Activated naive CD8-positive, alpha-beta T cell treated with anti-CD3 and anti-CD28 coated beads, Interleukin-2, amount 50 U/mL, for 24 hours (primary cell): ENCODE results near the gene MAP1LC3B2.

Experiments
- ATAC-seq: fragments of 150-1000 bp; cut with Tn5 transposase; one replicate; pipeline ENCODE4 v1.10.0; 2021
- DNase-seq: peaks from one replicate; pipeline ENCODE4 v3.0.0; 2021
- H3K27ac Mint-ChIP-seq: one replicate; pipeline ENCODE4 v1.8.0; 2021; ENCODE audit warnings: mild to moderate bottlenecking, mixed read lengths
- H3K27me3 Mint-ChIP-seq: one replicate; pipeline ENCODE4 v1.8.0; 2021; ENCODE audit warnings: mixed read lengths
- H3K36me3 Mint-ChIP-seq: one replicate; pipeline ENCODE4 v1.8.0; 2021; ENCODE audit warnings: low read depth, mixed read lengths
- H3K4me1 Mint-ChIP-seq: one replicate; pipeline ENCODE4 v1.8.0; 2021; ENCODE audit warnings: mixed read lengths
- H3K4me3 Mint-ChIP-seq: one replicate; pipeline ENCODE4 v1.8.0; 2021; ENCODE audit warnings: mild to moderate bottlenecking, moderate library complexity, mixed read lengths
- H3K9me3 Mint-ChIP-seq: one replicate; pipeline ENCODE4 v1.8.0; 2021; ENCODE audit warnings: mixed read lengths

The MAP1LC3B2 gene

DNA sequence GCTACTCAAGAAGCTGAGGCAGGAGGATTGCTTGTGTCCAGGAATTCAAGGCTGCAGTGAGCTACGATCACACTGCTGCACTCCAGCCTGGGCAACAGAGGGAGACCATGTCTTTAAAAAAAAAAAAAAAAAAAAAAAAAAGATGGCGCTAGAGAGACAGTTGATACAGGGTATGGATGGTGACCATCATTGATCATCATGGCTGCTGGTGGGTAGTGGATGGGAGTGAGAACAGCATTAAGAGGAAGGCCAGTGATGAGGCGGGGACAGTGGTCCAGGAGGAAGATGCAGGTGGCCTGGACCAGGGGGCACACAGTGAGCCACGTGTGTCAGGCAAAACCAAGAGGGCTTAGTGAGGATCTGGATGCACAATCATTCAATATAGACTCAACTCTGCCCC lies 26.8 kb upstream of the MAP1LC3B2 start:
- H3K36me3 Mint-ChIP-seq = no peaks in the 10 kb centered on the region
- peak overlapping the region; percentile 76 for H3K4me3 Mint-ChIP-seq
- peaks cover 9% of the 10 kb centered on the region for H3K27me3 Mint-ChIP-seq
- peak overlapping the region; percentile 65 for H3K27ac Mint-ChIP-seq
- ATAC-seq = no peak
- H3K4me1 Mint-ChIP-seq = peaks cover 32% of the 10 kb centered on the region
- no peak for DNase-seq
- H3K9me3 Mint-ChIP-seq = no peaks in the 10 kb centered on the region

DNA sequence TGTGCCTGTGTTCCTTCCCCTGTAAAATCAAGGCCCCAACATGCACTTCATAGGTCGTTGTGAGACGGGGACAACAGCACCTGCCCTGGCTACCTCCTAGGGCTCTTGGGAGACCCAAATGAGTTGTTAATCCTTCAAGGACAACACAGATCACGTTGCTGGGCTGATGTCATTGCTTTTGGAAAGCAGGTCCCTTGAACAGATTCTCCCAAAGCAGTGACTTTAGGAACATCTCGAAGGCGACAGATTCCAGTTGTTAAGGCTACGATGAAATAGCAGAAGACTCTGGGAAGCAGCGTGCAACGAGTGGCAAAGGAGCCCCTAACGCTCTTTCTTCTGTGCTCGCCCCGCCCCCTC lies 26.2 kb upstream of the MAP1LC3B2 start:
- Mint-ChIP-seq H3K36me3 (no peaks in the 10 kb centered on the region), H3K4me1 (peaks cover 38% of the 10 kb centered on the region), H3K9me3 (no peaks in the 10 kb centered on the region), H3K4me3 (peak overlapping the region; percentile 76), H3K27ac (no peak overlapping the region), H3K27me3 (peaks cover 8% of the 10 kb centered on the region)
- ATAC-seq (peak; percentile 6), DNase-seq (no peak)

DNA sequence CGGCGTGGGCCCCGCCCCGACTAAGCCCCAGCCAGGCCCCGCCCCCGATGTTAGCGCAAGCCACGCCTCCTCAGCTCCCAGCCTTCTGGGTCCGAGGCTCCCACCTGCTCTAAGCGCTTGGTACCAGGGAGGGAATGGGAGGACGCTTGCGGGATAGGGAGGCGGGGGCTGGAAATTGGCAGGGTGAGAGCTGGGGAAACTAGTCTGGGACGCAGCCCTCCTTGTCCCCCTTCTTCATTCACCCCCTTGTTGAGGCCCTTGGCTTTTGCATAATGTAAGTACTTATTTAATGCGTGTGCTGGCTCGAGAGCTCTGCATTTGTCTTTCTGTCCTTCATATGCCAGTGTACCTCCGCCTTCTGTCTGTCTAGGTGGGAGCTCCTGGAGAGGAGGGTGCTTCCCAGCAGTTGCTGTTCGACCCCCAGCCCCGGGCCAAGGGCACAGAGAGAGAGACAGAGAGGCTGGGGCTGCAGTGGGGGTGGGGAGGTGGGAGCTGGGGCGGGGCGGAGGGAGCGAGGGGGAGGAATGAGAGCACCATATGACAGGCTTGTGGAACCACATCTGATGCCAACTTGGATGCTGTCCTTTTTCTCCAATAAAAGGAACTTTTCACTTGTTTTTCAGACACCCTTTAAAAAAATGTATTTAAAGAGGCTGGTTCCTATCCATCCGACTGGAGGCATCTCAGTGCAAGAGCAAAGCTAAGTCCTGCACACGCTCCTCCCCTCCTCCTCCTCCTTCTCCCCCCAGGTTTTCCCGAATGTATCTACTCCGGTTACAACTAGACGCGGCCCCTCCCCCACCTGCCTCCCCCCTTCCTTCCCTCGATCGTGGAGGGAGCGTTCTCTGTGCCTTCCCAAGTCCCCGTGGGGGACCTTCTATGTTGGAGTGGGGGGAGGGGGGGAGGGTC lies 25.6 kb upstream of the MAP1LC3B2 start:
- Mint-ChIP-seq H3K9me3 (no peaks in the 10 kb centered on the region), H3K27me3 (peaks cover 8% of the 10 kb centered on the region), H3K4me3 (peak overlapping the region; percentile 76), H3K36me3 (no peaks in the 10 kb centered on the region), H3K4me1 (peaks cover 44% of the 10 kb centered on the region), H3K27ac (no peak overlapping the region)
- ATAC-seq (peak; percentile 59), DNase-seq (peak; percentile 84)

DNA sequence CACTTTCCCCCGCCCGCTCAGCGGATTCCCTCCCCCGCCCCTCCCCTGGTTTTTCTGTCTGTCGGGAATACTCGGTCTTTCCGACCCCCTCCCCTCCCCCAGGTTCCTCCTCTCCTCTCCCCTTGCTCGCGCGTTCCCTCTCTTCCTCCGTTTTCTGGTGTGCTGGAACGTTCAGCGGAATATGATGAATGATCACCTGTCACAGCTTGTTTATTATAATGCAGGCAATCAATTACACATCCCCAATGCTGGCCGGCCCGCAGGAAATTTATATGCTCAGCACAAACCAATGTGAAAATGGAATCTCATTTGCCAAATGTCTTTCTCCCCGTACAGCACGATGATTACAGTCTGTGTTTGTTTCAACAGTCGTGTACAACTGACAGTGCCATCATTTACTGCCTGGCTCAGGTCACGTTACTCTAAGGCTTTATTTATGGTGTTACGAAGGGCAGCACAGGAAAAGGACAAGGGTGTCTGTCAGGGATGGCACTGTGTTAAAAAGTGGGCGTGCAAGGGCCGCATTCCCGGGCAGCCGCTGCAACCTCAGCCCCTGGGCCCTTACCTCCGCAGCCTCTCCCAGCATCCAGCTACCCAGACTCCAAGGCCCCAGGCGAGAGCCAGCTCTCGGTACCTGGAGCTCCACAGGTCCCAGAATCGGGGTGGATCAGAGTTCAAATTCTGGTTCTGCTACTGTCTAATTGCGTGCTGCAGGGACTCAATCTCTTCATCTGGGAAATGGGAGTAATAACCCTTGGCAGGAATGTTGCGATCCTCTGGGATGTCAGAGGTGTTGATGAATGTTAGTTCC lies 24.7 kb upstream of the MAP1LC3B2 start:
- H3K4me1 Mint-ChIP-seq = peaks cover 53% of the 10 kb centered on the region
- H3K36me3 Mint-ChIP-seq = no peaks in the 10 kb centered on the region
- no peak overlapping the region for H3K27ac Mint-ChIP-seq
- DNase-seq (no peak), ATAC-seq (no peak)
- H3K4me3 Mint-ChIP-seq = peak overlapping the region; percentile 76
- H3K9me3 Mint-ChIP-seq = no peaks in the 10 kb centered on the region
- peaks cover 8% of the 10 kb centered on the region for H3K27me3 Mint-ChIP-seq

DNA sequence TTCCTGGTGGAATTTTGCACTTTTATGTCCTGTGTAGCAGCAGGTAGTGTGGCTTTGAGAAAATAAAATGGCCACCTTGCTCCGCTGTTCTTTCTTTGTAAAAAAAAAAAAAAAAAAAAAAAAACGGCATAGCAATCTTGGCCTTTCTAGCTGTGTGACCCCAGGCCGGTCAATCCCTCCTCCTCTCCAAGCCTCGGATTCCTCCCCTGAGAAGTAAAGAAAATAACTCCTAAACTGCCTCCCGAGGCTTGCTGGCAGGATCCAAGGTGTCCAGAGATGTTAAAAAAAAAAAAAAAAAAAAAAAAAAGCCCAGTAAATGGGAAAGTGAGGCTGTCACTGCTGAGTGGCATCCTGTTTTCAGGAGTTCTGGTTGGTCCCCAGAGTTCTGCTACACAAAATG lies 23.9 kb upstream of the MAP1LC3B2 start:
- ATAC-seq (no peak), DNase-seq (no peak)
- H3K27ac Mint-ChIP-seq = no peak overlapping the region
- peak overlapping the region; percentile 76 for H3K4me3 Mint-ChIP-seq
- H3K9me3 Mint-ChIP-seq = no peaks in the 10 kb centered on the region
- peaks cover 58% of the 10 kb centered on the region for H3K4me1 Mint-ChIP-seq
- no peaks in the 10 kb centered on the region for H3K36me3 Mint-ChIP-seq
- peaks cover 5% of the 10 kb centered on the region for H3K27me3 Mint-ChIP-seq

DNA sequence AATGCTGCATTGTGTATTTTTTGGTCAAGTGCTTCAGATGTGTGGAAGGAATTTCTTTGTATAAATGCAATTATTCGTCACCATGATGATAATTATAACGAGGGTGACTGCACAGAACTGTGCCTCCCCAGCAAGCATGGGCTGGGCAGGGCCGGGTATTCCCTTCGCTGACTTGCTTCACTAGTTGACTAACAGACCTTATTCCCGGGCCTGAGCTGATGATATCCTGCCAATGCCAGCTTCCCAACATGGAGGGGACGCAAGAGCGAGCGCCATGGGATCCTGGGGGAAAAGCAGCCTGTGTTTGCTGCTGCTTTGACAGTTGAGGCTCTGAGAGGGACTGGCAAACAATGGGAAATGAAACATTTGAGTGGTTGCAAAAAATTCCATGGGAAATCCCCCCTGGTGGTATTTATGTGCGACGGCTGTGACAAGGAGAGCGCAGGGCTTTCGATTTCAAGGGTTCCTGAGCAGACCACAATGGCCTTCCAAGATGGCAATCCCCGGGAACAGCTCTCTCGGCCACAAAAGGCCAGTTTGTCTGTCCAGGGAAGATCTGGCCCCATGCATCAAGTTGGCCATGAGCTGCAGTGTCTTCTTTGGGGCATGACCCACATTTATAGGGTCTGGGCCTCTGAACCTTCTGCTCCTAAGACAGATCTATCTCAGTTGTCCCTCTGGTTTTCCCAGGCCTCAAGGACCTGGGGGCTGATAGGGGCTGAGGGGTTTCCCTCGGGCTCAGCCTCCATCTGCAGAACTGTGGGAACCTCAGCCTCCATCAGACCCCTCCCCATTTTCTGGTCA lies 21.9 kb upstream of the MAP1LC3B2 start:
- peak; percentile 25 for ATAC-seq
- H3K9me3 Mint-ChIP-seq = no peaks in the 10 kb centered on the region
- peaks cover 2% of the 10 kb centered on the region for H3K27me3 Mint-ChIP-seq
- DNase-seq = peak; percentile 25
- H3K4me1 Mint-ChIP-seq = peaks cover 60% of the 10 kb centered on the region
- H3K36me3 Mint-ChIP-seq = no peaks in the 10 kb centered on the region
- peak overlapping the region; percentile 84 for H3K27ac Mint-ChIP-seq
- peak overlapping the region; percentile 34 for H3K4me3 Mint-ChIP-seq

DNA sequence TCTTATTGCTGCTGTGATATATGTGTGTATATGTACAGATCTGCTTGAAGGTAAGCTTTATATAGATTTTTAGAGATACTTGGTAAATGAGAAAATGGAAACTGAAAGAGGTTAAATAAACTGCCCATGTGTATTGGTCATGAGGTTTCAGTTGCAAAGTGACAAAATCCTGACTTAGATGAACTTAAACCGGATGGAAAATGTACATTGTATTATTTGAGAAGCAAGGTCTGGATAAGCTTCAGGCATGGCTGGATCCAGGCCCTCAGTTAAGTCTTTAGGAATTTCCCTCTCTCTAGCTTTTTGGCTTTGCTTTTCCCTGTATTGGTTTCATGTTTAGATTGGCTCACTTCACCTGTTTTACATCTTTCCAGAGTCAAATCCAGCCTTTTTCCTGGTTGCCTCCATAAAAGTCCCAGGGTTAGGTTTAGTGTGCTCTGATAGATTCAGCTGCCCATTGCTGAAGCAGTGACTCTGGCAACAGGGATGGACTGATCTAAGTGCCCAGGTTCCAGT lies 21.0 kb upstream of the MAP1LC3B2 start:
- Mint-ChIP-seq H3K27me3 (no peaks in the 10 kb centered on the region), H3K36me3 (no peaks in the 10 kb centered on the region), H3K27ac (peak overlapping the region; percentile 84), H3K4me3 (peak overlapping the region; percentile 30), H3K4me1 (peaks cover 53% of the 10 kb centered on the region), H3K9me3 (no peaks in the 10 kb centered on the region)
- DNase-seq = no peak
- ATAC-seq = peak; percentile 47

DNA sequence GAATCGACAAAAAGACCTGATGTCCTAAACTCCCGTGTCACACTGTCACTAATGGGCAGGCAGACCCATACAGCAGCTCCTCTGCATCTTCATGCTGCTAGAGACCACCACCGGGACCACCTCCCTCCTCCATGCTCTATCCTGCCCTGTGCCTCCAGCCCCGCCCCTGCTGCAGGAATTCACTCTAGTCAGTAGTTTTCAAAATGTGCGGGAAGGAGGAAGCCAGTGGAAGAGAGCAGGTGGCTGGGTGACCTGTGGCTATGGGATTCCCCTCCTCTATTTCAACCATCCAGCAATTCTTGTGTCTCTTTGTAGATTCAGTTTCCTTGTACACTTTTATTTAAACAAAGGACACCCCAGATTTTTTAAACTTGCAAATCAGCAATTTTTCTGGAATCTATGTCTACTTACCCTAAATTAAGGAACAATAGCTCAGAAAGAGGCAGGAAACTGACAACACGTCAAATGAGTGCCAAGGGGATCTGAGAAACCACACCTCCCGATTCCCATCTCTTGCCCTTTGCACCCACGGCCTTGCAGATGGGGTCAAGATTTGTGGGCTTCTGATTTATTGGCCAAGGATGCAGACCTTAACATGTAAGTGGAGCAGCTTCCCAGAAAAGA lies 20.4 kb upstream of the MAP1LC3B2 start:
- Mint-ChIP-seq H3K27ac (no peak overlapping the region), H3K27me3 (no peaks in the 10 kb centered on the region), H3K36me3 (no peaks in the 10 kb centered on the region), H3K4me3 (no peak overlapping the region), H3K4me1 (peaks cover 49% of the 10 kb centered on the region), H3K9me3 (no peaks in the 10 kb centered on the region)
- DNase-seq (no peak), ATAC-seq (no peak)

DNA sequence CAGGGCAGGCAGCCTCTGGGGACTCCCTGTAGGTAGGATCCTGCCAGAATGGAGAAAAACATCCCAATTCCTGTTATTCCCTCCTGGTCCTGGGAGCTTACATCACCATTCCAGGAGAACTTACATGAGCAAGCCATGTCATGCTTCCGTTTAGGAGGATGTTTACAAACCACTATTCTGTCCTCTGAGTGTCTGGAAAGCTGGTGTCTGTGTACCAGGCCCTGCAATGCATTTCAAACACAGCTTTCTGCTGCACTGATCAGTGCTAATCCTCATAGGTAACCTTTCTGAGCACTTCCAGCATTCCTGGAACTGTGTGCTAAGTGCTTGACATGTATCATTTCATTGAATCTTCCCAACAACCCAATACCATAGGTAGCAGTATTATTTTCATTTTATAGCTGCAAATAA lies 19.8 kb upstream of the MAP1LC3B2 start:
- Mint-ChIP-seq H3K9me3 (no peaks in the 10 kb centered on the region), H3K27me3 (no peaks in the 10 kb centered on the region), H3K27ac (no peak overlapping the region), H3K4me3 (no peak overlapping the region), H3K4me1 (peaks cover 47% of the 10 kb centered on the region), H3K36me3 (no peaks in the 10 kb centered on the region)
- no peak for ATAC-seq
- DNase-seq = no peak

DNA sequence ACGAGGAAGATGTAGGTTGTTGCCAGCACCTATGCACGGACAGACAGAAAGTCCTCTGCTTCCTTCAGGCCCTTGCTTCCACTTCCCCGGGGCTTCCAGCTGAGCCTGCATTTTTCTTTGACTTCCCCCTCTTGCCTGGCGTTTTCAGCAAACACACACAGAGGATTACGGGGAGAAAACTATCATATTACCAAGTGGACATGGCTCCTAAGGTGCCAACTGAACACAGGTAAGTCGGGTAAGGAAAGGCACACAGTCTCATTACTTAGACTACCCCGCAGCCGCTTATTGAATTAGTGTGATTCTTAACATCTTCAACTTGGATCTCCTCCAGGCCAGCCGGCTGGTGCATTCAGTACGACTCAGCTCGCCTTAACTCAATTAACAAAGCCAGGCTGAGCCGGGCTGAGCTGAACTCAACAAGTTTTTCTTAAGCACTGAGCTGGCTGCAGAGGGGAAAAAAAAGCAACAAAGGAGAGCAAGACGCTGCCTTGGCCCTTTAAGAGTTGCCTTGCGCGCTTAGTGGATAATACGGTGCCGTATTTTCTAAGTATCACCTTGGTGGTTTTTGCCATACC lies 19.2 kb upstream of the MAP1LC3B2 start:
- no peaks in the 10 kb centered on the region for H3K27me3 Mint-ChIP-seq
- no peaks in the 10 kb centered on the region for H3K9me3 Mint-ChIP-seq
- no peak for ATAC-seq
- H3K36me3 Mint-ChIP-seq = no peaks in the 10 kb centered on the region
- H3K27ac Mint-ChIP-seq = no peak overlapping the region
- no peak overlapping the region for H3K4me3 Mint-ChIP-seq
- peaks cover 43% of the 10 kb centered on the region for H3K4me1 Mint-ChIP-seq
- no peak for DNase-seq

DNA sequence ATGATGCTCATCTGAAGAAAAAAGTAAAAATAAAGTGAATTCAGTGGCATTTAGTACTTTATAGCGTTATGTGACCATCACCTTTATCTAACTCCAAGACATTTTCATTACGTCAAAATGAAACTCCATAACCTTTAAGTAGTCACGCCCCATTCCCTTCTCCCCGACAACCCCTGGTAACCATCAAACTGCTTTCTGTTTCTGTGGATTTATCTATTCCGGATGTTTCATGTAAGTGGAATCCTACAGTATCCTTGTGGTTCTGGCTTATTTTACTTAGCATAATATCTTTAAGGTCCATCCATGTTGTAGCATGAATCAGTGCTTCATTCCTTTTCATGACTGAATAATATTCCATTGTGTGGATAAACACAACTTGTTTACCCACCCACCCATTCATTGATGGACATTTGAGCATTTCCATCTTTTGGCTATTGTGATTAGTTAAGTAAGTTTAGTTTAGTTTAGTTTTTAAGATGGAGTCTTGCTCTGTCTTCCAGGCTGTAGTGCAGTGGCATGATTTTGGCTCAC lies 18.5 kb upstream of the MAP1LC3B2 start:
- Mint-ChIP-seq H3K4me3 (no peak overlapping the region), H3K4me1 (peaks cover 43% of the 10 kb centered on the region), H3K36me3 (no peaks in the 10 kb centered on the region), H3K27me3 (no peaks in the 10 kb centered on the region), H3K27ac (no peak overlapping the region), H3K9me3 (no peaks in the 10 kb centered on the region)
- ATAC-seq (no peak), DNase-seq (no peak)

DNA sequence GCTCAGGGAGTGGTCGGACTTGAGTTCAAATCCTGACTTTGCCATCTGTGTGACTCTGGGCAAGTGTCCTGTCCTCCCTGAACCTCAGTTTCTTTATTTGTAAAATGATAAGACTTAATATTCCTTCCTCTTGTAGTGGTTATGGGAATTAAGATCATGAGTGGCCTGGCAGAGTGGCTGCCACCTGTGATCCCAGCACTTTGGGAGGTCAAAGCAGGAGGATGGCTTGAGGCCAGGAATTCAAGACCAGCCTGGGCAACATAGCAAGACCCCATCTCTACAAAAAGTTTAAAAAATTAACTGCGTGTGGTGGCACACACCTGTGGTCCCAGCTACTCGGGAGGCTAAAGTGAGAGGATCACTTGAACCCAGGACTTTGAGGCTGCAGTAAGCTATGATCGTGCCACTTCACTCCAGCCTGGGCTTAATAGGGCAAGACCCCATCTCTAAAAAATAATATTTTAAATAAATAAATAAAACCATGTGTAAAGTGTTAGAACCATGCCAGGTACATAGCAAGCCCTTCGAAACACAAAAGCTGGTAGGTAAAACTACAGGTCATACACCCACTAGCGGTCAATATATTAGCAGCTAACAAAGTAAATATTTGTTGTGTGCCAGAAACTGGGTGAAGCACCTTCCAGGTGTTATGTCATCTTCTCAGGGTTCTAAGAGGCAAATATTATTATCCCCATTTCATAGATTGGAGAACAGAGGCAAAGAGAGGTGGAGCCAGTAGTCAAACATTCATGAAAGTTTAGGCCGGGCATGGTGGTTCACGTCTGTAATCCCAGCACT lies 17.4 kb upstream of the MAP1LC3B2 start:
- H3K9me3 Mint-ChIP-seq = no peaks in the 10 kb centered on the region
- DNase-seq (no peak), ATAC-seq (no peak)
- H3K36me3 Mint-ChIP-seq = no peaks in the 10 kb centered on the region
- H3K27ac Mint-ChIP-seq = no peak overlapping the region
- no peak overlapping the region for H3K4me3 Mint-ChIP-seq
- peaks cover 35% of the 10 kb centered on the region for H3K4me1 Mint-ChIP-seq
- H3K27me3 Mint-ChIP-seq = no peaks in the 10 kb centered on the region
